Measurements from ENCODE around the gene ARHGAP26. TPM values are rescaled to one million over a fixed set of nuclear protein-coding genes. Genes with fewer than 3 reads are reported as not detected.

The ARHGAP26 gene
- polyA plus RNA-seq, 6 donors from 2014 or later: 2.4 to 8.7 (median 4.1) TPM

- DNase-seq: no peak
- H3K4me1 Mint-ChIP-seq: peaks cover 18 to 21% (median 20%) of the 10 kb centered on the region in 3 donors
- H3K9me3 Mint-ChIP-seq: peaks cover 0 to 1% (median 0%) of the 10 kb centered on the region in 7 donors
- peak overlapping the region in 1 of 6 donors; percentile 58 for H3K27ac Mint-ChIP-seq
- H3K27me3 Mint-ChIP-seq: no peaks in the 10 kb centered on the region
- no peak for ATAC-seq (ENCODE audit: low read depth in 2 of 2)
- H3K4me3 Mint-ChIP-seq: no peak overlapping the region
- H3K36me3 Mint-ChIP-seq: no peaks in the 10 kb centered on the region
Measured at GRCh38 chr5:142782976-142783530, 12.9 kb downstream of the ARHGAP26 start.

GRCh38 chr5:142783601-142784341 lies 13.6 kb downstream of the ARHGAP26 start:
- Mint-ChIP-seq H3K4me3 (no peak overlapping the region), H3K9me3 (peaks cover 0 to 1% (median 0%) of the 10 kb centered on the region in 7 donors), H3K4me1 (peaks cover 17 to 20% (median 20%) of the 10 kb centered on the region in 3 donors), H3K27ac (peak overlapping the region in 1 of 6 donors; percentile 27), H3K27me3 (no peaks in the 10 kb centered on the region), H3K36me3 (no peaks in the 10 kb centered on the region)
- no peak for ATAC-seq (ENCODE audit: low read depth in 2 of 2)
- DNase-seq: no peak

- Mint-ChIP-seq H3K36me3 (no peaks in the 10 kb centered on the region), H3K4me3 (no peak overlapping the region), H3K27me3 (no peaks in the 10 kb centered on the region), H3K27ac (peak overlapping the region in 1 of 6 donors; percentile 28), H3K4me1 (peaks cover 15 to 20% (median 16%) of the 10 kb centered on the region in 3 donors), H3K9me3 (peaks cover 0 to 1% (median 0%) of the 10 kb centered on the region in 7 donors)
- no peak for ATAC-seq (ENCODE audit: low read depth in 2 of 2)
- no peak for DNase-seq
Measured at GRCh38 chr5:142784401-142784955, 14.3 kb downstream of the ARHGAP26 start.

GRCh38 chr5:142785206-142785605 lies 15.0 kb downstream of the ARHGAP26 start:
- H3K4me3 Mint-ChIP-seq: no peak overlapping the region
- no peak for ATAC-seq (ENCODE audit: low read depth in 2 of 2)
- DNase-seq: no peak
- H3K9me3 Mint-ChIP-seq: peaks cover 0 to 1% (median 0%) of the 10 kb centered on the region in 7 donors
- H3K27ac Mint-ChIP-seq: no peak overlapping the region
- no peaks in the 10 kb centered on the region for H3K36me3 Mint-ChIP-seq
- peaks cover 15 to 21% (median 18%) of the 10 kb centered on the region in 3 donors for H3K4me1 Mint-ChIP-seq
- no peaks in the 10 kb centered on the region for H3K27me3 Mint-ChIP-seq

GRCh38 chr5:142789206-142789605 lies 19.0 kb downstream of the ARHGAP26 start:
- Mint-ChIP-seq H3K36me3 (no peaks in the 10 kb centered on the region), H3K9me3 (peaks cover 0 to 1% (median 0%) of the 10 kb centered on the region in 7 donors), H3K4me1 (peaks cover 16 to 36% (median 26%) of the 10 kb centered on the region in 3 donors), H3K4me3 (no peak overlapping the region), H3K27ac (no peak overlapping the region), H3K27me3 (no peaks in the 10 kb centered on the region)
- DNase-seq: no peak
- ATAC-seq (ENCODE audit: low read depth in 2 of 2): no peak

GRCh38 chr5:142792012-142792864 lies 22.1 kb downstream of the ARHGAP26 start:
- no peak overlapping the region for H3K4me3 Mint-ChIP-seq
- no peaks in the 10 kb centered on the region for H3K9me3 Mint-ChIP-seq
- peaks cover 35 to 58% (median 38%) of the 10 kb centered on the region in 3 donors for H3K4me1 Mint-ChIP-seq
- no peaks in the 10 kb centered on the region for H3K36me3 Mint-ChIP-seq
- no peak for ATAC-seq (ENCODE audit: low read depth in 2 of 2)
- no peaks in the 10 kb centered on the region for H3K27me3 Mint-ChIP-seq
- no peak for DNase-seq
- H3K27ac Mint-ChIP-seq: no peak overlapping the region

- no peak for ATAC-seq (ENCODE audit: low read depth in 2 of 2)
- no peak overlapping the region for H3K4me3 Mint-ChIP-seq
- peaks cover 38 to 64% (median 38%) of the 10 kb centered on the region in 3 donors for H3K4me1 Mint-ChIP-seq
- H3K27ac Mint-ChIP-seq: peak overlapping the region in 1 of 6 donors; percentile 69
- H3K9me3 Mint-ChIP-seq: no peaks in the 10 kb centered on the region
- no peaks in the 10 kb centered on the region for H3K36me3 Mint-ChIP-seq
- no peaks in the 10 kb centered on the region for H3K27me3 Mint-ChIP-seq
- DNase-seq: no peak
Measured at GRCh38 chr5:142792865-142793232, 22.7 kb downstream of the ARHGAP26 start.

GRCh38 chr5:142794537-142794936 lies 24.4 kb downstream of the ARHGAP26 start:
- no peaks in the 10 kb centered on the region for H3K36me3 Mint-ChIP-seq
- no peak for ATAC-seq (ENCODE audit: low read depth in 2 of 2)

GRCh38 chr5:142795251-142795650 lies 25.1 kb downstream of the ARHGAP26 start:
- H3K27ac Mint-ChIP-seq: peak overlapping the region; percentile 84 to 96 (median 89)
- ATAC-seq (ENCODE audit: low read depth in 2 of 2): peak; percentile 94 to 95
- peaks cover 51 to 86% (median 60%) of the 10 kb centered on the region in 3 donors for H3K4me1 Mint-ChIP-seq
- peak; percentile 76 for DNase-seq
- H3K4me3 Mint-ChIP-seq: peak overlapping the region in 6 of 8 donors; percentile 34 to 84 (median 56)
- no peaks in the 10 kb centered on the region for H3K27me3 Mint-ChIP-seq
- H3K36me3 Mint-ChIP-seq: no peaks in the 10 kb centered on the region
- H3K9me3 Mint-ChIP-seq: no peaks in the 10 kb centered on the region

More at GRCh38 chr5:142794537-142794936, 24.4 kb downstream of the ARHGAP26 start:
- peaks cover 50 to 80% (median 54%) of the 10 kb centered on the region in 3 donors for H3K4me1 Mint-ChIP-seq
- no peaks in the 10 kb centered on the region for H3K27me3 Mint-ChIP-seq
- peak overlapping the region in 2 of 8 donors; percentile 60 to 75 for H3K4me3 Mint-ChIP-seq
- no peaks in the 10 kb centered on the region for H3K9me3 Mint-ChIP-seq
- no peak for DNase-seq
- H3K27ac Mint-ChIP-seq: peak overlapping the region in 4 of 6 donors; percentile 60 to 92 (median 88)

GRCh38 chr5:142796492-142797109 lies 26.4 kb downstream of the ARHGAP26 start:
- no peaks in the 10 kb centered on the region for H3K27me3 Mint-ChIP-seq
- H3K9me3 Mint-ChIP-seq: no peaks in the 10 kb centered on the region
- no peaks in the 10 kb centered on the region for H3K36me3 Mint-ChIP-seq
- H3K4me1 Mint-ChIP-seq: peaks cover 54 to 88% (median 65%) of the 10 kb centered on the region in 3 donors
- ATAC-seq (ENCODE audit: low read depth in 2 of 2) (no peak), DNase-seq (no peak)
- peak overlapping the region in 1 of 8 donors; percentile 23 for H3K4me3 Mint-ChIP-seq
- H3K27ac Mint-ChIP-seq: peak overlapping the region in 3 of 6 donors; percentile 28 to 60 (median 49)

- Mint-ChIP-seq H3K27me3 (no peaks in the 10 kb centered on the region), H3K27ac (peak overlapping the region in 1 of 6 donors; percentile 22), H3K4me3 (peak overlapping the region in 1 of 8 donors; percentile 20), H3K36me3 (no peaks in the 10 kb centered on the region), H3K4me1 (peaks cover 58 to 90% (median 69%) of the 10 kb centered on the region in 3 donors), H3K9me3 (no peaks in the 10 kb centered on the region)
- DNase-seq: no peak
- no peak for ATAC-seq (ENCODE audit: low read depth in 2 of 2)
Measured at GRCh38 chr5:142797420-142797819, 27.2 kb downstream of the ARHGAP26 start.

- H3K27me3 Mint-ChIP-seq: no peaks in the 10 kb centered on the region
- peak; percentile 22 to 38 for ATAC-seq (ENCODE audit: low read depth in 2 of 2)
- H3K36me3 Mint-ChIP-seq: no peaks in the 10 kb centered on the region
- H3K9me3 Mint-ChIP-seq: no peaks in the 10 kb centered on the region
- H3K4me1 Mint-ChIP-seq: peaks cover 54 to 82% (median 69%) of the 10 kb centered on the region in 3 donors
- peak; percentile 44 for DNase-seq
- peak overlapping the region in 5 of 6 donors; percentile 5 to 79 (median 68) for H3K27ac Mint-ChIP-seq
- peak overlapping the region in 7 of 8 donors; percentile 24 to 59 (median 42) for H3K4me3 Mint-ChIP-seq
Measured at GRCh38 chr5:142798099-142798770, 28.1 kb downstream of the ARHGAP26 start.

All from naive B cell (primary cell).